Lower lobe of right lung (tissue), 2 donors: ENCODE measurements around the gene PRIM2. TPM values are rescaled to one million over a fixed set of nuclear protein-coding genes. Genes with fewer than 3 reads are reported as not detected.
"Not testable (repeated sequence)": the region's sequence is repeated elsewhere in the genome, so short reads cannot be mapped to it uniquely, and the experiment has no call there.

ENCODE experiments used
- ATAC-seq, 2 donors: fragments of 200-7000 bp; cut with Tn5 transposase; one replicate each; pipeline ENCODE4 v1.9.1; 2020 to 2022; ENCODE audit warnings: mild to moderate bottlenecking in 2 of 2, moderate library complexity in 2 of 2
- DNase-seq: peaks from one replicate; pipeline ENCODE4 v3.0.0-alpha.2; 2020
- H3K27ac ChIP-seq: fragments of 200-600 bp; one replicate; pipeline ENCODE4 v1.8.0; 2022
- H3K27me3 ChIP-seq: fragments of 200-600 bp; one replicate; pipeline ENCODE4 v1.8.0; 2022; ENCODE audit warnings: low read depth
- H3K36me3 ChIP-seq: fragments of 200-600 bp; one replicate; pipeline ENCODE4 v1.8.0; 2022; ENCODE audit warnings: mild to moderate bottlenecking
- H3K4me1 ChIP-seq: fragments of 200-600 bp; one replicate; pipeline ENCODE4 v1.8.0; 2022
- H3K4me3 ChIP-seq: fragments of 200-600 bp; one replicate; pipeline ENCODE4 v1.8.0; 2022; ENCODE audit warnings: mild to moderate bottlenecking
- H3K9me3 ChIP-seq: fragments of 200-600 bp; one replicate; pipeline ENCODE4 v1.8.0; 2022
- intact Hi-C: fragments of 100-400 bp; cut with DNase I; formaldehyde crosslinking; loops from one replicate; pipeline ENCODE4 v1.11.0; 2022
- total RNA-seq: library from RNA; stranded (reverse); fragmentation: NEBNext Ultra II Directional; extraction: Animal tissue kit (Norgen Biotek cat#: 25700); gene quantifications from one replicate; pipeline ENCODE4 v1.2.1, GENCODE V29; 2021
- TF ChIP-seq, protein P1 (sequence below): fragments of 200-600 bp; IDR thresholded peaks from one replicate; pipeline ENCODE4 v1.8.0; 2022; ENCODE audit warnings: antibody characterized with exemption, mild to moderate bottlenecking
- donor health status: DM: no; HTN: yes; CAD: no; lungs with severe emphysema.

PRIM2 gene
- total RNA-seq, 1 donor from 2014 or later: 9.1 TPM

DNA sequence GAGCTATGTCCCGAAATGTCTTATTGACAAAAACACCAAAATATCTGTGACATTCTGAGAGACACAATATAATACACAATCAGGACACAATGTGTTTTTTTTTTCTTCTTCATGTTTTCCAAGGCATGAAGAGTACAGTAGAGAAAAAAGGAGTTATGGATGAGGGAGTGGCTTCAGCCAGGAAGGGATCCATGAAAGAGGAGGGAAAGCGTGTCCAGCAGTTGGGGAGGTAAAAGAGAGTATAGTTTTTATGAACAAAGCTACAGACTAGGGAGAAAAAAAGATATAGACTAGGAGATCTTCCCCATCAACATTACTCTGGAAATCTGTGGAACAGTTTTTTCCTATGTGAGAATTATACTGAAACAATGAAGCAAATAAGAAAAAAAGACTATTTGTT, 38.9 kb upstream of the PRIM2 start:
- Histone ChIP-seq H3K9me3 (no peaks in the 10 kb centered on the region), H3K36me3 (no peaks in the 10 kb centered on the region), H3K27ac (no peak overlapping the region), H3K27me3 (no peaks in the 10 kb centered on the region), H3K4me3 (no peak overlapping the region), H3K4me1 (no peaks in the 10 kb centered on the region)
- intact Hi-C loops: no loop called here
- DNase-seq (no peak), ATAC-seq (no peak)
- TF ChIP-seq, protein P1, sequence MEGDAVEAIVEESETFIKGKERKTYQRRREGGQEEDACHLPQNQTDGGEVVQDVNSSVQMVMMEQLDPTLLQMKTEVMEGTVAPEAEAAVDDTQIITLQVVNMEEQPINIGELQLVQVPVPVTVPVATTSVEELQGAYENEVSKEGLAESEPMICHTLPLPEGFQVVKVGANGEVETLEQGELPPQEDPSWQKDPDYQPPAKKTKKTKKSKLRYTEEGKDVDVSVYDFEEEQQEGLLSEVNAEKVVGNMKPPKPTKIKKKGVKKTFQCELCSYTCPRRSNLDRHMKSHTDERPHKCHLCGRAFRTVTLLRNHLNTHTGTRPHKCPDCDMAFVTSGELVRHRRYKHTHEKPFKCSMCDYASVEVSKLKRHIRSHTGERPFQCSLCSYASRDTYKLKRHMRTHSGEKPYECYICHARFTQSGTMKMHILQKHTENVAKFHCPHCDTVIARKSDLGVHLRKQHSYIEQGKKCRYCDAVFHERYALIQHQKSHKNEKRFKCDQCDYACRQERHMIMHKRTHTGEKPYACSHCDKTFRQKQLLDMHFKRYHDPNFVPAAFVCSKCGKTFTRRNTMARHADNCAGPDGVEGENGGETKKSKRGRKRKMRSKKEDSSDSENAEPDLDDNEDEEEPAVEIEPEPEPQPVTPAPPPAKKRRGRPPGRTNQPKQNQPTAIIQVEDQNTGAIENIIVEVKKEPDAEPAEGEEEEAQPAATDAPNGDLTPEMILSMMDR: no peak

DNA sequence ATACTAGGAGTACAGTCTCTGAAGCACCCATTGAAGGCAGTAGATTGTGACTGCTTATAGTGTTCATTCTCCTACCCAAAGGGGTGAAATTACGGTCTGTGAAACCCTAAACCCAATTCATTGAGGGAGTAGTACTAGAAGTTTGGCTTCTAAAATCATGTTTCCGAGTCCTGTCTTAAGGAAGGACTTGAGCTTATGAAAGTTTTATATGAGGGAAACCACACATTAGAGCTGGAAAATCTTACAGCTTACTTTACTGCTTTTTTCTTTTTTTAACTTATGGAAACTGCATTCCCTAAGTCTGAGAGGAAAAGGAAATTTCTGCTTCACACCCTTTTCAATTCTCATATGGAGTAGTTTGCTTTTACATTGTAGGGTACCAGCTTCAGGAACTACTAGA, 38.4 kb upstream of the PRIM2 start:
- Histone ChIP-seq H3K27ac (no peak overlapping the region), H3K36me3 (no peaks in the 10 kb centered on the region), H3K9me3 (no peaks in the 10 kb centered on the region), H3K27me3 (no peaks in the 10 kb centered on the region), H3K4me1 (no peaks in the 10 kb centered on the region), H3K4me3 (no peak overlapping the region)
- TF ChIP-seq, protein P1: no peak
- intact Hi-C loops: no loop called here
- ATAC-seq (no peak), DNase-seq (no peak)

DNA sequence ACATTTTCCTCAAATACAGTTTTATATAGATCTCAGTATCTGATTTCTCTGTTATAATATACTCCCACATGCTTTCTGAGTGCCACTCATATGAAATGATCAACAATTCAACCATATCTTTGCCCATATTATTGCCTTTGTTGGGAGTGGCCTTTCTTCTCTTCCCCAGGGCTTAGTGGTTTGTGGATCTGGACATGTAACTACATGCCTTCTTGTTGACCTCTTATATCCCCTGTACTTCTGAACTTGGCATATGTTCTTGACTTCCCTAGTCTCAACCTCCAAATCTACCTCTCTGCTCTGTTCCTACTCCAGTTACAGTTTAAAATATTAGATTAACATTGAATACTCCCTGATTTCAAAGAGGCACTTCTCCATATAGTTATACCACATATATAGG, 34.3 kb upstream of the PRIM2 start:
- no peaks in the 10 kb centered on the region for H3K4me1 ChIP-seq
- ATAC-seq (no peak), DNase-seq (no peak)
- intact Hi-C loops: no loop called here
- H3K27me3 ChIP-seq: no peaks in the 10 kb centered on the region
- H3K36me3 ChIP-seq: no peaks in the 10 kb centered on the region
- H3K27ac ChIP-seq: no peak overlapping the region
- H3K4me3 ChIP-seq: no peak overlapping the region
- no peaks in the 10 kb centered on the region for H3K9me3 ChIP-seq
- TF ChIP-seq, protein P1: no peak

DNA sequence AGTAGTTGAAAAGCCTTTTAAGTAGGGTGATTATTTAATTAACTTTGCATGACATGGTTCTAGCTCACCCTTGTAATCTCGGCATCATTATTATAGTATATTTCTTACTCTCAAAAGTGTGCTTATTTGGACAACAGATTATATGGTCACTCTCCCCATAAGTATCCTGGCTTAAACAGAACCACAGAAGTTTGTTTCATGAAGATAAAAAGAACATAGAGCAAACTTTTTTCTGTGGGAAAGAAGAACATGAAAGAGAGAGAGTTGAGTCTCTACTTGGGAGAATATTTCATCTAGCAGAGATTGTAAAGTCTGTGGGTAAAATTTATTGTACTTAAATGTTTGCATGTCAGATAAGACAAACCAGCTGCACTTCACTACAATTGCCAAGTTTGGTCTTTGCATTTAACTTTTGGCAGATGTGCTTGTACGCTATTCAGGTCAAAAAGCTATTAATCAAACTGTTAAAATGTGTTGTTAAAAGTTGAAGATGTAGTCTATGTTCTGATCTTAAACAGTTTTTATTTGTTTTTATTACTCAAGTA, 33.4 kb upstream of the PRIM2 start:
- Histone ChIP-seq H3K27me3 (no peaks in the 10 kb centered on the region), H3K4me1 (no peaks in the 10 kb centered on the region), H3K36me3 (no peaks in the 10 kb centered on the region), H3K9me3 (no peaks in the 10 kb centered on the region), H3K4me3 (no peak overlapping the region), H3K27ac (no peak overlapping the region)
- TF ChIP-seq, protein P1: no peak
- no peak for ATAC-seq
- intact Hi-C loops: no loop called here
- DNase-seq: no peak

DNA sequence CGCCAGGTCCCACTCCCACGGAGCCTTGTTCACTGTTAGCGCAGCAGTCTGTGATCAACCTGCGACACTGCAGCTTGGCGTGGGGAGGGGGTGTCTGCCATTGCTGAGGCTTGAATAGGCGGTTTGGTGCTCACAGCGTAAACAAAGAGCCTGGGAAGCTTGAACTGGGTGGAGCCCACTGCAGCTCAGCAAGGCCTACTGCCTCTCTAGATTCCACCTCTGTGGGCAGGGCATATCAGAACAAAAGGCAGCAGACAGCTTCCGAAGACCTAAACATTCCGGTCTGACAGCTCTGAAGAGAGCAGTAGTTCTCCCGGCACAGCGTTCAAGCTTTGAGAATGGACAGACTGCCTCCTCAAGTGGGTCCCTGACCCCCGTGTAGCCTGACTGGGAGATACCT, 29.3 kb upstream of the PRIM2 start:
- H3K4me3 ChIP-seq, DNase-seq, H3K9me3 ChIP-seq, intact Hi-C loops, H3K4me1 ChIP-seq, H3K27ac ChIP-seq, H3K36me3 ChIP-seq, H3K27me3 ChIP-seq: not testable (repeated sequence)
- peak in 1 of 2 donors; percentile 16 for ATAC-seq

DNA sequence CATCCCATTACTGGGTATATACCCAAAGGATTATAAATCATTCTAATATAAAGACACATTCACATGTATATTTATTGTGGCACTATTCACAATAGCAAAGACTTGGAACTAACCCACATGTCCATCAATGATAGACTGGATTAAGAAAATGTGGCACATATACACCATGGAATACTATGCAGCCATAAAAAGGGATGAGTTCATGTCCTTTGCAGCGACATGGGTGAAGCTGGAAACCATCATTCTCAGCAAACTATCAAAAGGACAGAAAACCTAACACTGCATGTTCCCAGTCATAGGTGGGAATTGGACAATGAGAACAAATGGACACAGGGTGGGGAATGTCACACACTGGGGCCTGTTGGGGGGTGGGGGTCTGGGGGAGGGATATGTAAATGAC, 24.0 kb upstream of the PRIM2 start:
- H3K27ac ChIP-seq, H3K27me3 ChIP-seq, H3K36me3 ChIP-seq, H3K9me3 ChIP-seq, H3K4me3 ChIP-seq, intact Hi-C loops, DNase-seq, H3K4me1 ChIP-seq, ATAC-seq: not testable (repeated sequence)
